LNCAP (cell line): Measurements from ENCODE around the gene HSD17B12.

ENCODE experiments used
- CTCF ChIP-seq: fragments of 450-650 bp; IDR thresholded peaks from 2 replicates; pipeline ENCODE4 v1.5.1; 2017; ENCODE audit warnings: mild to moderate bottlenecking

HSD17B12 gene

GRCh38 chr11:43756575-43756974 is 76.0 kb downstream of the HSD17B12 start:
- no peak for TF ChIP-seq CTCF

GRCh38 chr11:43758927-43759326 is 78.4 kb downstream of the HSD17B12 start:
- TF ChIP-seq CTCF, result no peak

GRCh38 chr11:43760902-43761301 is 80.4 kb downstream of the HSD17B12 start:
- no peak for TF ChIP-seq CTCF

DNA sequence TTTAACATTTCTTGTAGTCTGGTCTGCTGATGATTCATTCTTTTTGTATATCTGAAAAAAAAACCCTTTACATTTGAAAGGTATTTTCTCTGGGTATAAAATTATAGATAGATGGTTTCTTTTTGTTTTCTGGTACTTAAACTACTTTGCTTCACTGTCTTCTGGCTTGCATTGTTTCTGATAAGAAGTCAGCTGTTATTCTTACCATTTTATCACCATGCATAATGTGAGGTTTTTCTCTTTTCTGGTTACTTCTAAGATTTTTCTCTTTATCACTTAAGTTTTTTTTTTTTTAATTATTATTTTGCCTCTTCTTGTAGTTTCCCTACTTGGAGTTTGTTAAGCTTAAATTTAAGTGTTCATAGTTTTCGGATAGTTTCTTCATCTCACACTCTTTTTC is 84.7 kb downstream of the HSD17B12 start:
- no peak for TF ChIP-seq CTCF

DNA sequence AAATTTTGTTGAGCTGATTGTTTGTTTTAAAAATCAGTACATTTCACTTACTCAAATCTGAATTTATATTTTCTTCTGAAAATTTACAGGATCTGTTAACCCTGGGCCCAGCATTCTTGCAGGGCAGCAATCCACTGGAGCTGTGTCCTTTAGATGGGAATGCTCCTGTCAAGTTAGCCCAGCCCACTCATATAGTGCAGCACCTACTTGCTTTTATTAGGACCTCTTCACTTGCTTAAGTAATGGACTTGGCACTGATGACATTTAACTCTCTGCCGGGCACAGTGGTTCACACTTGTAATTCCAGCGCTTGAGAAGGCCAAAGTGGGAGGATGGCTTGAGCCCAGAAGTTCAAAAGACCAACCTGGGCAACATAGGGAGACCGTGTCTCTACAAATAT is 89.6 kb downstream of the HSD17B12 start:
- TF ChIP-seq CTCF, result no peak

GRCh38 chr11:43772733-43773132 is 92.2 kb downstream of the HSD17B12 start:
- no peak for TF ChIP-seq CTCF

GRCh38 chr11:43774786-43775185 is 94.2 kb downstream of the HSD17B12 start:
- TF ChIP-seq CTCF, result no peak

DNA sequence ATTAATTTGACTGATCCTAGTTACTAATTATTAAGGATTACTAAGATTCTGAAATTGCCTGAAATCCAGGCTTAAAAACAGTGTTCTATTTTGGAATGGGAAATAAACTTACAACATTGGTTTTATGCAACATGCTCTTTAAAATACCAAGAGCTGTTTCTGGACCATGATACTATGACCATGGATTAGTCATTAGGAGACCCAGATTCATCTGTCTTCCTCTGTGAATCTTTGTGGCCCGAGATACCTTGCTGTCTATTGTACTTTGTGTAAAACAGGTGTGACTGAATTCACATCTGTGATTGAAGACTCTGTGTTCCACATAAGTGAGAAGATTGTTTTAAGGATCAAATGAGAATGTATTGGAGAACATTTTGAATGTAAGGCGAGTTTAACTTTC is 98.8 kb downstream of the HSD17B12 start:
- no peak for TF ChIP-seq CTCF
